HCT116 (cell line): Measurements from ENCODE around the gene TEX11. TPM values are rescaled to one million over a fixed set of nuclear protein-coding genes. Genes with fewer than 3 reads are reported as not detected.

Source experiments
- ATAC-seq: fragments of 200-7000 bp; cut with Tn5 transposase; 2 replicates; pipeline ENCODE4 v1.9.1; 2020; ENCODE audit warnings: mild to moderate bottlenecking, moderate library complexity
- BruUV-seq: library from RNA; stranded (reverse); fragments of 400-500 nt; replicated peaks from 2 replicates; lab custom pipeline; 2021; lab: Mats Ljungman, UMichigan
- CTCF ChIA-PET: fragments of 300-600 bp; sonication (Branson Sonifier 250); formaldehyde crosslinking; loops from one replicate; lab custom pipeline; 2021; ENCODE audit warnings: antibody characterized with exemption; lab: Charles Lee
- POLR2A ChIA-PET: fragments of 300-600, 350-600 bp; sonication (Branson Sonifier 250); formaldehyde crosslinking; loops from one replicate; lab custom pipeline; 2021; ENCODE audit warnings: antibody characterized with exemption; lab: Charles Lee
- RAD21 ChIA-PET, 2 experiments: fragments of 300-600 bp; sonication (Branson Sonifier 250); formaldehyde crosslinking; loops; one replicate each; lab custom pipeline; 2023; ENCODE audit warnings: low total read pairs in 2 of 2; ENCODE audit not compliant: uncharacterized antibody in 2 of 2, unreplicated experiment in 2 of 2, low non-redundant PET in 1 of 2; lab: Charles Lee
- DNase-seq: peaks from one replicate; pipeline ENCODE4 v3.0.0-alpha.2; 2010; ENCODE audit warnings: low read depth, low spot score
- H2AFZ ChIP-seq: fragments of 200-600 bp; shearing (Covaris generic), sonication (generic); 2 replicates; pipeline ENCODE4 v1.6.1; 2017; ENCODE audit warnings: low read depth, mixed run types, mixed read lengths, antibody characterized with exemption, low read length; ENCODE audit not compliant: poor library complexity, severe bottlenecking
- H3K27ac ChIP-seq: 2 replicates; pipeline ENCODE4 v1.5.1; 2012; ENCODE audit warnings: low read depth, low read length
- H3K27me3 ChIP-seq: fragments of 200-600 bp; sonication (generic); 2 replicates; pipeline ENCODE4 v1.6.1; 2016; ENCODE audit warnings: mixed run types, low read length, mixed read lengths; ENCODE audit not compliant: insufficient read depth
- H3K36me3 ChIP-seq, 2 experiments: fragments of 200-500 bp in 1 of 2; fragments of 200-600 bp in 1 of 2; sonication (Bioruptor generic) in 1 of 2; sonication (generic) in 1 of 2; 2 replicates each; pipeline versions ENCODE4 v1.5.1 to v1.6.1; 2014 to 2016; ENCODE audit warnings: low read length in 2 of 2, inconsistent platforms in 1 of 2, mixed read lengths in 1 of 2, mixed run types in 1 of 2; ENCODE audit not compliant: insufficient read depth in 2 of 2, control insufficient read depth in 1 of 2
- H3K4me1 ChIP-seq, 2 experiments: fragments of 200-600 bp in 1 of 2; sonication (generic) in 1 of 2; 2 replicates each; pipeline versions ENCODE4 v1.5.1 to v1.6.1; 2012 to 2017; ENCODE audit warnings: low read length in 2 of 2, inconsistent platforms in 1 of 2, mild to moderate bottlenecking in 1 of 2, mixed read lengths in 1 of 2, mixed run types in 1 of 2, moderate library complexity in 1 of 2; ENCODE audit not compliant: insufficient read depth in 2 of 2, control insufficient read depth in 1 of 2
- H3K4me2 ChIP-seq: fragments of 200-600 bp; sonication (generic); 2 replicates; pipeline ENCODE4 v1.6.1; 2017; ENCODE audit warnings: mixed run types, low read length, mixed read lengths
- H3K4me3 ChIP-seq, 2 experiments: fragments of 200-600 bp in 1 of 2; sonication (generic) in 1 of 2; replicated peaks in 1 of 2; 2 replicates each; pipeline ENCODE4 v1.5.1; 2011 to 2016; ENCODE audit warnings: low read length in 2 of 2, control low read depth in 1 of 2, low read depth in 1 of 2, mild to moderate bottlenecking in 1 of 2, mixed read lengths in 1 of 2, mixed run types in 1 of 2
- H3K79me2 ChIP-seq: fragments of 200-600 bp; sonication (generic); 2 replicates; pipeline ENCODE4 v1.6.1; 2017; ENCODE audit warnings: mild to moderate bottlenecking, mixed run types, low read length, moderate library complexity, mixed read lengths; ENCODE audit not compliant: insufficient read depth
- H3K9ac ChIP-seq: fragments of 200-600 bp; sonication (generic); 2 replicates; pipeline ENCODE4 v1.6.1; 2016; ENCODE audit warnings: low read length, mixed read lengths
- H3K9me2 ChIP-seq: fragments of 200-600 bp; sonication (generic), shearing (Covaris generic); 2 replicates; pipeline ENCODE4 v1.6.1; 2017; ENCODE audit warnings: mixed run types, mild to moderate bottlenecking, moderate library complexity; ENCODE audit not compliant: insufficient read depth
- H3K9me3 ChIP-seq, 2 experiments: fragments of 200-500 bp in 1 of 2; fragments of 200-600 bp in 1 of 2; sonication (Bioruptor generic) in 1 of 2; sonication (generic) in 1 of 2; 2 replicates each; pipeline ENCODE4 v1.6.1; 2014 to 2017; ENCODE audit warnings: low read length in 2 of 2, mixed read lengths in 2 of 2, inconsistent platforms in 1 of 2, low read depth in 1 of 2, mild to moderate bottlenecking in 1 of 2, mixed run types in 1 of 2, moderate library complexity in 1 of 2; ENCODE audit not compliant: control insufficient read depth in 1 of 2, insufficient read depth in 1 of 2
- H4K20me1 ChIP-seq: fragments of 200-600 bp; sonication (generic), shearing (Covaris generic); 2 replicates; pipeline ENCODE4 v1.6.1; 2017; ENCODE audit warnings: mixed run types, mild to moderate bottlenecking, moderate library complexity; ENCODE audit not compliant: insufficient read depth
- CEBPB ChIP-seq: IDR thresholded peaks from 2 replicates; pipeline ENCODE4 v1.6.1; 2012; ENCODE audit warnings: low read depth
- EGR1 ChIP-seq: IDR thresholded peaks from 2 replicates; pipeline ENCODE4 v1.6.1; 2012; ENCODE audit warnings: low read depth
- ELF1 ChIP-seq: IDR thresholded peaks from 2 replicates; pipeline ENCODE4 v1.6.1; 2012; ENCODE audit warnings: low read depth, borderline replicate concordance
- EZH2phosphoT487 ChIP-seq: fragments of 200-600 bp; IDR thresholded peaks from 2 replicates; pipeline ENCODE4 v1.6.1; 2018; ENCODE audit warnings: antibody characterized with exemption, borderline replicate concordance
- FOSL1 ChIP-seq: IDR thresholded peaks from 2 replicates; pipeline ENCODE4 v1.6.1; 2012; ENCODE audit warnings: low read depth
- JUND ChIP-seq: IDR thresholded peaks from 2 replicates; pipeline ENCODE4 v1.6.1; 2012
- RAD21 ChIP-seq: IDR thresholded peaks from 2 replicates; pipeline ENCODE4 v1.6.1; 2012; ENCODE audit warnings: low read depth, mild to moderate bottlenecking
- TCF7L2 ChIP-seq: IDR thresholded peaks from 2 replicates; pipeline ENCODE4 v1.7.0; 2011; ENCODE audit warnings: borderline replicate concordance, inconsistent platforms; ENCODE audit not compliant: insufficient read depth, insufficient read length; ENCODE audit errors: extremely low read depth
- ZBTB33 ChIP-seq: IDR thresholded peaks from 2 replicates; pipeline ENCODE4 v1.6.1; 2011; ENCODE audit warnings: mild to moderate bottlenecking, low read length, moderate library complexity; ENCODE audit not compliant: insufficient replicate concordance; ENCODE audit errors: extremely low read depth
- ZFX ChIP-seq: fragments of 450-650 bp; IDR thresholded peaks from 2 replicates; pipeline ENCODE4 v1.6.1; 2017
- intact Hi-C: fragments of 100-400 bp; cut with micrococcal nuclease; formaldehyde crosslinking; loops from 2 replicates; pipeline ENCODE4 v1.10.0; 2022
- total RNA-seq: library from RNA; stranded (reverse); gene quantifications from one replicate; pipeline ENCODE4 v1.2.1, GENCODE V29; 2021; ENCODE audit not compliant: unreplicated experiment

TEX11 gene
- total RNA-seq, 1 experiment from 2014 or later = 0.10 TPM

GRCh38 chrX:70497026-70497425, 411.5 kb downstream of the TEX11 start:
- H2AFZ ChIP-seq = no peak overlapping the region
- H3K36me3 ChIP-seq = peaks cover 0 to 2% of the 10 kb centered on the region in 2 experiments; a peak in 2 of 4 replicates
- RAD21 ChIA-PET = no interaction called here
- TF ChIP-seq FOSL1 (no peak), JUND (no peak), RAD21 (no peak), TCF7L2 (no peak), CEBPB (no peak), ELF1 (no peak), ZBTB33 (no peak), EZH2phosphoT487 (no peak), ZFX (no peak), EGR1 (no peak)
- TF ChIP-seq, all 23 proteins: peak for 0
- no TSS peak for BruUV-seq
- intact Hi-C loops = no loop called here
- Histone ChIP-seq H3K9me3 (no peaks in the 10 kb centered on the region), H3K4me2 (no peak overlapping the region), H3K27ac (no peak overlapping the region), H3K9me2 (no peaks in the 10 kb centered on the region), H3K9ac (no peak overlapping the region), H3K4me3 (no peak overlapping the region), H3K79me2 (no peaks in the 10 kb centered on the region), H3K27me3 (no peaks in the 10 kb centered on the region), H4K20me1 (no peaks in the 10 kb centered on the region), H3K4me1 (no peaks in the 10 kb centered on the region)
- no peak for DNase-seq
- ChIA-PET CTCF (no interaction called here), POLR2A (no interaction called here)
- ATAC-seq = no peak
